NOMO-1 (cell line): ENCODE data around the gene MYO1B.

Source experiments
- DNase-seq, 2 experiments: peaks; one replicate each; lab custom pipeline; 2025; ENCODE audit not compliant: unreplicated experiment in 2 of 2; lab: John Stamatoyannopoulos, UW

Gene MYO1B

DNA sequence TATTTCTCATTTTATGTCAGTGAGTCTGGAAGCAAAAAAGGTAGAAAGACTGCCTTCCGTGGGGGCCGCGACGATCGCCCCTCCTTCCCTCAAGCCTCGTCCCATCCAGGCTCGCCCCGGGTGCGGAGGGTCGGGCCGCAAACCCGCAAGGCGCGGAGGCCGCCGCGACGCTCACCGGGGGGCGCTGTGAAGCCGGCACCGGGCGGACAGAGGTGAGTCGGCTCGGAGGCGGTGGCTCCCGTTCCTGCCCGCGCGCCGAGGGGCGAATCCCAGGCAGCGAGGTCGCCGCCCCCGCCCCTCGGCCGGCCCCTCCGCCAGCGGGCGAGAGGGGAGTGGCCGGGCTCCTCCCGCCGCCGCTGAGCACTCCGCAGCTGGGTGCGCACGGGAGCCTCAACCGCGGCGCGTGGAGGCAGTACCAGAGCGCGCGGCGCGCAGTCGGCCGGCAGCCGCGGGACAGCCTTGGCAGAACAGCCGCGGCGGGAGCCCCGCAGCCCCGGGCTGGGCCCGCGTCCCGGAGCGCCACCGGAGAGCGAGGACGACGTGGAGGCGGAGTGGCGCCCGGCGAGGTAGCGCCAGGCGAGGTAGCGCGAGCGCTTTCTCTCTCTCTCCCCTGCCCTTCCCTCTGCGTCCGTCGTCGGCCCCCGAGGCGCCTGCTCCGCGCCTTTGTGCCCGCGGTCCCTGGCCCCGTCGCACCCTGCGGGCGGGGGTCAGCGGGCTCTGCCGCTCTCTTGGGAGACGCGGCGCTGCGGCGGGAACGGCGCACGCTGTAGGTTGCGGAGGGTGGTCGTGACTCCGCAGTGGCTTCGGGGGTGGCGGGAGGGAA, at the start of gene MYO1B:
MYO1B (plus strand) TSS at position 359 of the 823 bp plus-strand sequence. CDS start 31,492 bp downstream, outside the sequence.
- DNase-seq: peak; percentile 38 to 69

DNA sequence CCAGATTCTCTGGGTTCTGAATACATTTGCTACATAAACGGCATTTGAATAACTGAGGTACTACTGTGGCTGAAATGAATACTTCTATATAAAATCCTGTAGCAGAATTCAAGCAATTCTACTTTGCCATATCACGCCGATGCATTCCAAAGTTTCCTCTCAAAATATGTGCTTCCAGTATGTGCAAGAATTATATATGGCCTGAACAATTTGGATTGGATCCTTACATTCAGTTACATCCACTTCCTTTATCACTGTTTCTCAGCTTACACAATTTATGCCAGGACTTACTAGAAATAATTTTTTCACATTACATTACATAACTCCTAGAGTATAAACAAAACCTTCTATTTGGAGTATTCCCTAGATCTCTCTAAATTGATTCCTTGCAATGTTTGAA, 48.1 kb upstream of the MYO1B start:
- no peak for DNase-seq

- no peak for DNase-seq
Observed at GRCh38 chr2:191198271-191198670, 46.9 kb upstream of the MYO1B start.

DNA sequence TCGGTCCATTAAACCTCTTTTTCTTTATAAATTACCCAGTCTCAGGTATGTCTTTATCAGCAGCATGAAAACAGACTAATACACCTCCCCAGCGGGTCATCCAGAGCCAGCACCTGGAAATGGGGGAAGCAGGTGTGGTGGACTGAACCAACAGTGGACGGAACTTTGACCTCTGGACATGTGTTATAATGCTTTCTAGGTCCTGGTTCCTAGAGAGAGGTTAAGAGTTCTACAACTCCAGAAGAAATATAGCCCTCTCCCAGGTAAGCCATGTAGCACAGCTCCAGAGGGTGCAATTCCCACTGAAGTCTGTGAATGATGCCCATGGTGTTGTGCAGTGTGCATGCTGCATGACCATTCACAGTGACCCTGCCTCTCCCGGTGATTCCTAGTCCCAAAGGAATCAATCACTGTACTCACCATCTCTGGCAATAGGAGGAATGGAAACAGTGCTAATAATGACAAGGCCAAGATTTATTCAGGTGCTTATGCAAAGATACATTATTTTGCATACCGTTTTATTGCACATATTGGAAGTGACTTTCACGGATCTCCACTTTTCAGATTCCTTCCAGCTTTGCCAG, 45.2 kb upstream of the MYO1B start:
- no peak for DNase-seq

DNA sequence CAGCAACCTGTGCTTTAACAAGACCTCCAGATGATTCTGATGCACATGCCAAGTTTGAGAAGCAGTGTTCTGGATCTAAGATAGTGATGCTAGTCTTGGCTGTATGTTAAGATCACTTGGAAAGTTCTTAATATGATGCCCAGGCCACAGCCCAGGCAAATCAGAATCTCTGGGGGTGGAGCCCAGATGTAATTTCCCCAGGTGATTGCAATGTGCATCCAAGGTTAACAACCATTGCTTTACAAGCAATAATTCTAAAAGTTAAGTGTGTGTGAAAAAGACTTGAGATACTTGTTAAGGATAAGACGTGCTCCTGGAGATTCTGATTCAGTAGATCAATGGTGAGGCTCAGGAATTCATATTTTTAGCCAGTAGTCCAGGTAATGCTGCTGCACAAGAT, 44.3 kb upstream of the MYO1B start:
- no peak for DNase-seq

DNA sequence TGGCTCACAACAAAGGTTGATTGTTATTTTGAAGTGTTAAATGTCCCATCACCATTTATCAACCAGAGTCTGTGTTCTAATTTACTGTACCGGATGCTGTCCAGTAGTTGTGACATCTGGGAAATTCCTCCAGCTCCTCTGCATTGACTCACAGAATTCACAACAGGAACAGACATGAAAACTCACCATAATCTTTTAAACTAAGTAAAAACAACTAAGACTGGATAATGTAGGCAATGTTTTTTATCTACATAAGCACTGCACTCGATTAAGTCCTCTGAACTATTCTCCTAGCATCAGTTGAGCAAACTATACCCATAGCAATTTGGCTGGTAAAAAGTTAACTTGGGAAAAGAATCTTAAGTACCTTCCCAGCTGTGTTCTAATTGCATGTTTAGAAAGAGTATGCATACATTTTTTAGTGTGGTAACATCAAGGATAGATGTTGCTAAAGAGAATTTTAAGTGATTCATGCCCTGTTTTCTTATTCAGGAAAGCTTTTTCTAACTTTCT, 42.9 kb upstream of the MYO1B start:
- no peak for DNase-seq

DNA sequence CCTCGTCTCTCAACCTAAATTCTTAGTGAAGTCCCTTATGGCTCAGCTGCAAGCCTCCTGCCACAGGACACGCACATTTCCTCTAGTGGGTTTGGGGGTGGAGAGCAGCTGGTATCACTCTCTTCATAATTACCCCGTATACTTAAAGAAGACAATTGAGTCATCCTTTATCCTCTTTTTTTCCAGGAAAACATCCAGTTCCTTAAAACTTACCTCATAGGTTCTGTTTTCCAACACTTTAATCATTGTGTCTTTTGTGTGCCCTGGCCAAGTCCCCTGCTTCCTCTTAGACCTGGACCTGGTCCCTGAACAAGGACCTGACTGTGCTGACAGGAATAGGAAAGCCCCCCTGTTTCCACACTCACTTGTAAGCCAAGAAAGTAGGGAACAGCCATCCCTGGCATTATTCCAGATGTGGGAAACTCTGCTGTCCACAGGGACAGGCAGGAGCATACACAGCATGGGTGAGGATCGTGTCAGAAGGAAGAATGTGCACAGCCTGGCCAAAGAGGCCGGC, 42.3 kb upstream of the MYO1B start:
- DNase-seq: no peak

DNA sequence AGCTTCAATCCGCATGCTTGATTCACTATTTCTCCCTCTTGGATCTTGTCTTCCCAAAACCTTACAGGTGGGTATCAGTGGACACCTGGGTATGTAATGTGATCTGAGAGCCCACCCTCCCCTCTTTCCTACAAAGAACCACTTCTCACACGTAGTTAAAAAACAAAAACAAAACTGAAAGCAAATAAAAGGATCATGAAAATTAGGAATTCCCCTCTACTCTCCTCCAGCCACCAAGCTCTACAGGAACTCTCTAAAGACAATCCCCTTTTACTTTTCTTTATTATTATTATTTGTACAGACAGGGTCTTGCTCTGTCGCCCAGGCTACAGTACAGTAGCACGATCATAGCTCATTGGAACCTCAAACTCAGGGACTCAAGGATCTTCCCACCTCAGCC, 40.8 kb upstream of the MYO1B start:
- no peak for DNase-seq

DNA sequence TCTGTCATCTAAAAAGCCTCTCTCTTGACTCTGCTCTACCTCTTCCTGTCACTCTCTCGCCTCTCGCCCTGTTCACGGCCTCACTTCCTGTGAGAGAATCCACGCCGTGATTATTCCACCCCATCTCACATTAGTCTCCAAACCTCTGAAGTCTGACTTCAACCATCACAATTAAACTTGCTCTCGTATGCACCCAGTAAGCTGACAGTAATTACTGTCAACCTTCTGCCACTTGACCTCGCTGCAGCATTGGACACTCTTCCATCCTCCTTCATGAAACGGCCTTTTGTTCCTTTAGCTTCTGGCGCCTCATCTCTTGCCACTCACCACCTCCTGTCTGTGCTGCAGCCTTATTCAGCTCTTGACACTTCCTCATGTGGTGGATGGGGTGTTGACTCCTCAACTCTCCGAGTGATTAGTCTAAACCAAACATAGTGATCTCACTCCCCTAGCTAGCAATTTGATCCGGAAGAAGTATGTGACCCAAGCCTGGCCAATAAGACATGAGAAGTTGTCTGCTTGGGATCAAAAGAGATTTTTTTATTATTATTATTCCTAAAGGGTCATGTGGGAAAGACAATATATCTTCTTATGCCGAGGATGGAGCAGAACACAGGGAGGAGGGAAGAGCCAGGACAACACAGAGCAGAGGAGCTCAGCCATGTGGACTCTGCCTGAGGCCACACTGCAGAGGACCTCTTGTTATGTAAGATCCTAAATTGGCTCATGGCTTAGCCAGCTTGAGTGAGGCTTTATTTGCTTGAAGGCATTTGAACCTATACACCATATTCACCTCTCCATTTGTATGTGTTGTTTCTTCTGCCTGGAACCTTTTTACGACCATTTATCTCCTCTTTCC, 38.4 kb upstream of the MYO1B start:
- DNase-seq: no peak

DNA sequence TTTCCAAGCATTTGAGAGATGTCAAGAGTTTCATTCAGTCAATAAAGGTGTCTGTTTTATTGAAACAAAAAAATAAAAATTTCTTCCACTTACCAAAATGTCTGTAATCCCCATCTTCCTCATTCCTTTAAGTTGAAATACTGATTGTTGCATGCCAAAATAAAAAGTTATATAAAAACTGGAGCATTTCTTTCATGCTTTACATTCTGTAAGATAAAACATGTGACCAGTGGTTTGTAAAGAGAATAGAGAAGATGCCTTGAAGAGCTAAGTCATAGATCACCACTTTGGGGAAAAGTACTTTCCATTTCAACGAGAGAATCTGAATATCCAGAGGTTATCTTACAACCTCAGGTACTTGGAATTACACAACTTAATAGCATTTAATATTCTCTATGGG, 35.9 kb upstream of the MYO1B start:
- no peak for DNase-seq

DNA sequence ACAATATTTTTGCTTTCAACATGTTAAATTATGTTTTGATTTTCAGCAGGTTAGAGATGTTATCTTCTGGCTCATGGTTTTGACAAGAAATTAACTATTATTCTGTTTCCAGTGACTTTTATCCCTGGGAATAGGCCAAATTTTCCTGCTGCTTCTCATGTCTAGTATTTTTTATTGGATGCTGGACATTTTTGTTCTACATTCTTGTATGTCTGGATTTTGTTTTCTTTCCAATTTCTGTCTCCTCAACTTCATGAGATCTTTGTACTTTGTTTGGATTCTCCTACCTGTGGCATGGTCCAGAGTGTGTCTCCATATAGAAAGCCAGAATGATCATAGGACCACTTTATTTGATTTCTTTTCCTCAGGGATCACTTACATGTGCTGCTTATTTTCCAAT, 33.1 kb upstream of the MYO1B start:
- DNase-seq: no peak

DNA sequence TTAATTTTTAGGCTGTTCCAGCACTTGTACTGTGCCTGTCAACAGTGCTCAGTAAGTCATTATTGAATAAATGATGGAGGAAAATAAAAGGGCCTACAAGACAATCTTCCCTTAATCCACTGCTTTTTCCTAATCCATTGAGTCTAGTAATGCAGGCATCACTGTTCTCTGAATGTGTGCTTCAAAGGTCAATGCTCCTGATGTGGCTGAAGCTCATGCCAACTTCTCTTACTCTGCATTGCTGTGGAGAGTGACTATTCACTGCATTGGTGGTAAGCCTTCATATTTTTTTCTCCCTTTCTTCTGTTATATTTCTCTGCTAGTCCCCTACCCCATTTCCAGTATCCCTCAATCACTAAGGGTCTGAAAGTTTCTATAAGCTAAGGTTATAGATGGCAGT, 31.9 kb upstream of the MYO1B start:
- DNase-seq: no peak

- no peak for DNase-seq
Observed at GRCh38 chr2:191215230-191215629, 30.0 kb upstream of the MYO1B start.

DNA sequence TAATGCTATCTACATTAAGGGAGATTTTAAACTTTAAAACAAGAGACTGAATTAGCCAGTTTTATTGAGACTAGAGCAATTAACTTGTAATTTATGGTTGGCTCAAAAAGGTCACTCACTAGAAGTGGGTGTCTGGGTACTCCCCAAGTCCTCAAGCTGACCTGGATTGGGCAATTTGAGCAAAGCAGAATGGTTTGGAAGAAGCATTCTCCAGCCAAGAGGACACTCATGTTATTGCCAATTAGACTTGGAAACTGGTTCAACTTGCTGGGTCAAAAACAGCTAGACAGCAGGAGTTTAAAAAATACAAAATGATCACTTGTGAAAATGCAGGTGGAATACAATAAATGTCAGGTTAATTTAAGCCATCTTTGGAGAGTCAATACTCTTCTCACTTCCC, 29.5 kb upstream of the MYO1B start:
- DNase-seq: no peak

DNA sequence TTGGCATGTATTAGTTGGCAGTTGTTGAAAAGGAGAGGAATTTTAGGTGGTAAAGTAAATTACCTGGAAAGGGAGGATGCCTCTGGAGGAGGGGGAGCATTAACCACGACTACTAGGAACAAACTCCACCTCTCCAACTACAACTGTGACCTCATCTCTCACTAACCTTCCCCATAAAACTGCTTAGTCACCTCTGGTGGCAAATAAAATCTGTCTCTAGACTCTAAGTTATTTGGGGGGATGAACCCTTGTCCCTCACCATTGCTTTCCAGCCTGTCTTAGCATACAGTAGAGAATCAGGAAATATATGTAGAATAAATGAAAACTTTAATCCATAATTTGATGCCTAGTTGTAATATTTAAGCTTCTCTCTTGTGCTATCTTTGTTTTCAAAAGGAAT, 27.6 kb upstream of the MYO1B start:
- peak in 1 of 2 experiments; percentile 22 for DNase-seq

DNA sequence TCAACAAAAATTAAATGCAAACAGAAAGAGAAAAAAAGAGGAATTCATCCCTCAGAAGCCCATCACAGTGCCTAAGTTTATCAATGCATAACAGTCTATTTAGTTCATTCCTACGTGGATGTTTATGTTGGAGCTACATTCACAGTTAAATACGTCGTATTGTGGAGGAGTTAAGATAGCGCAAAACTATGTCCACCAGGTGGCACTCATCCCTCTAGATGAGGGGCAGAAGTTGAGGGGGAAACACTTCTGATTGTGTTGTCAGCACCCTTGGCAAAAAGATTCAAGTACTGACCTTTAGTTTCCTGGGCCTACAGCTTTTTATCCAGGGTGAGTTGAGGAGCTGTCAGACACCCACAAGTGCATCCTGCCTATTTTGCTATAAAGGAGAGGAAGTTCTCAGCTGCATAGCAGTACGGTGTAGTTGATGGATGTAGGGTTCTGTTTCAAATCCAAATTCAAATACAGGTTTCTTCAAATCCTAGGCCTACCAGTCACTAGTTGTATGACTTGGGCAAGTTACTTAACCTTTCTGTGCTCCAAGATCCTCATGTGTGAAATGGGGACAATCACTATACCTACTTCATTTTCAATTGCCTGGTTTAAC, 26.8 kb upstream of the MYO1B start:
- DNase-seq: peak; percentile 26 to 59

DNA sequence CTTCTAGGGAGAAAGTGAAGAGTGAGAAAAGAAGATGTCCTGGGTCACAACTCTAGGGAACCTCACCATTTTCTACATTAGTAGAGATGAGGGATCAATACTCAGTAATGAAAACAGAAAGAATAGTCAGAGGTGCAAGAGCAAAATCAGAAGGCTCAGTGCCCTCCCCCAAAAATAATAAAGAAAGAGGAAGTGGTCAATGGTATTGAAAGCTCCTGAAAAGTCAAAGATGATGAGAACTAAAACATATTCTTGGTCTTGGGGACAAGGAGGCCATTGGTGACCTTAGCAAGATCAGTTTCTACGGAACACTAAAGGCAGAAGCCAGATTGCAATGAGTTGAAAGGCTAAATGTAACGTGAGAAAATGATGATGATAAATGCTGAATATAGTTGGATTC, 24.5 kb upstream of the MYO1B start:
- DNase-seq: peak; percentile 40 to 66

- no peak for DNase-seq
Observed at GRCh38 chr2:191221666-191222065, 23.5 kb upstream of the MYO1B start.

- DNase-seq: peak; percentile 68 to 72
Observed at GRCh38 chr2:191222507-191222906, 22.7 kb upstream of the MYO1B start.

DNA sequence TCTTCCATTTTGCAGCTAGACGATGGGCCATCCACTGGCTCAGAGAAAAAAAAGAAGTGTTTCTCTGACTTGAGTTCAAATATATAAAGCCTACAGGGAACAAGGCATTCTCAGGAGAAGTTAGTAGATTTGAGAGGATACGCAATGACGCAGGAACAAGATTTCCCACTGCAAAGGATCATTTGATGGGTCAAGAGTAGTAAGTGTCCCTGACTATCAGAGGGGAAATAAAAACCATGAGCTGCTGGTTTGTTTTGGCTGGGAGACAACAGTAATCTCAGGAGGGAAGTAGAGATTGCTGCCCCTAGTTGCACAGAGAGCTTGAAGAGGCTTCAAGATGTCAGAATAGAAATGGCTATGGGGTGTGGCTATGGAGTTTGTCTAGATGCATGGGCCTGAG, 22.3 kb upstream of the MYO1B start:
- peak in 1 of 2 experiments; percentile 5 for DNase-seq

DNA sequence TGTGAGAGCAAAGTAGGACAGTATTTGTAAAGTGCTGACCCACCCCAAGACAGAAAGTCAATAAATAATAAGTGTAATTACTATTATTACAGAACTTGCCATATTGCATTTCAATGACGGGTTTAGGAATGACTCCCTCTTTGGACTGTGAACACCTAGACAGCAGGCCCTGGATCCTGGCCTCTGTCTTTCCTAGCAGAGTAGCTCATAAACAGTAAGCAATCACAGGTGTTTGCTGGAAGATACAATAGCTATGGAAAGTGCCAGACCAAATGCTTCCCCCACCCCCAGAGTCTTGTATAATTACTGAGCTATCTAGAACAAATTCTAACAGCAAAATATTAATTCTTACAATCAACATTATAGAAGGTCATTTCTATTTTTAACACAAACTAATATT, 20.1 kb upstream of the MYO1B start:
- no peak for DNase-seq
